SKM-1 (cell line): ENCODE measurements around the gene SZT2.

Source experiments
- DNase-seq: peaks from one replicate; lab custom pipeline; 2025; ENCODE audit not compliant: unreplicated experiment; lab: John Stamatoyannopoulos, UW

Gene SZT2

GRCh38 chr1:43441166-43441893 is 51.6 kb downstream of the SZT2 start:
- no peak for DNase-seq

GRCh38 chr1:43441894-43442637 is 52.4 kb downstream of the SZT2 start:
- DNase-seq: no peak

- no peak for DNase-seq
These were observed 53.1 kb downstream of the SZT2 start for GRCh38 chr1:43442756-43443155.

GRCh38 chr1:43443197-43443946 is 53.7 kb downstream of the SZT2 start:
- no peak for DNase-seq

- DNase-seq: no peak
These were observed 54.6 kb downstream of the SZT2 start for GRCh38 chr1:43444151-43444828.

- no peak for DNase-seq
These were observed 55.1 kb downstream of the SZT2 start for GRCh38 chr1:43444836-43445235.

GRCh38 chr1:43445606-43446387 is 56.1 kb downstream of the SZT2 start:
- no peak for DNase-seq

GRCh38 chr1:43446388-43446740 is 56.7 kb downstream of the SZT2 start:
- DNase-seq: no peak

- no peak for DNase-seq
These were observed 57.5 kb downstream of the SZT2 start for GRCh38 chr1:43446881-43447835.

GRCh38 chr1:43447891-43448708 is 58.4 kb downstream of the SZT2 start:
- DNase-seq: no peak

- DNase-seq: no peak
These were observed 59.4 kb downstream of the SZT2 start for GRCh38 chr1:43448955-43449707.

GRCh38 chr1:43449708-43450069 is 60.0 kb downstream of the SZT2 start:
- no peak for DNase-seq

GRCh38 chr1:43450251-43450941 is 60.7 kb downstream of the SZT2 start:
- no peak for DNase-seq

- DNase-seq: no peak
These were observed 61.5 kb downstream of the SZT2 start for GRCh38 chr1:43451157-43451591.

GRCh38 chr1:43451701-43452532 is 62.2 kb downstream of the SZT2 start:
- DNase-seq: no peak

- no peak for DNase-seq
These were observed 63.2 kb downstream of the SZT2 start for GRCh38 chr1:43452789-43453441.
